Measurements from ENCODE around the gene FSD2. TPM values are rescaled to one million over a fixed set of nuclear protein-coding genes. Genes with fewer than 3 reads are reported as not detected.

Gene FSD2
- total RNA-seq, 1 donor from 2014 or later: not detected

DNA sequence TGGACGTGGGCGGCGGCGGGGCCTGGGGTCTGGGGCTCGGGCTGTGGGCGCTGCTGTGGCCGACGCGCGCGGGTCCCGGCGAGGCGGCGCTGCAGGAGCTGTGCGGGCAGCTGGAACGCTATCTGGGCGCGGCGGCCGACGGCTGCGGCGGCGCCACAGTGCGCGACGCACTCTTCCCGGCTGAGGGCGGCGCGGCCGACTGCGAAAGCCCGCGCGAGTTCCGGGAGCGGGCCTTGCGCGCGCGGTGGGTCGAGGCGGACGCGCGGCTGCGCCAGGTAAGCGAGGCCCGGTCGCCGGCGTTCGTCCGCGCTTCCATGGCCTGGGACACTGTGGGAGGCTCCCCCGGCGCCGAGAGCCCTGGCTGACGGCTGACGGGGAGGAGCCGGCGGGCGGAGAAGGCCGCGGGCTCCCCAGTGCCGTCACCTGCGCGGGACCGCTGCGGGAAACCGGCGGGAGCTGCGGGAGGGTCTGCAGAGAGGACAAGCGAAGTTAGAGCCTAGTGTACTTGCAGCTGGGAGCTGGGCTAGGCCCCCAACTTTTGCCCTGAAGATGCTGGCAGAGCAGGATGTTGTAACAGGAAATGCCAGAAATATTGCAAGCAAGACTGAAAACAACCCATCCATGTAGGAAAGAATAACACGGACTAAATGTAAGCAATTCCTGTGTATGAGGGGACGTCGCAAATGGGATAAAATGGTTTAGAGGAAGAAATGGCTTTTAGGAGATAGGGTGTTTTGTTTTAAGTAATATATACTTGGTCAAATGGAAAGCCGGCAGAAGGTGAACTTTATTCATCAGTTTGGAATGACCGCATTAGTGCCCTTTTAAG, 4.4 kb upstream of the FSD2 start:
- DNase-seq (ENCODE audit: low spot score): peak; percentile 71
- Histone ChIP-seq H3K79me2 (ENCODE audit: low read depth) (peaks cover 12% of the 10 kb centered on the region), H3K4me1 (peaks cover 11% of the 10 kb centered on the region), H3K4me2 (peak overlapping the region; percentile 77), H4K20me1 (ENCODE audit: low read depth) (peaks cover 13% of the 10 kb centered on the region), H3K4me3 (peak overlapping the region; percentile 87), H2AFZ (replicated peaks) (peak overlapping the region; percentile 97), H3K27me3 (peaks cover 17% of the 10 kb centered on the region), H3F3A (ENCODE audit: low read depth) (peaks cover 21% of the 10 kb centered on the region), H3K9me3 (ENCODE audit: low read depth) (no peaks in the 10 kb centered on the region), H3K9ac (peak overlapping the region; percentile 1), H3K36me3 (no peaks in the 10 kb centered on the region), H3K27ac (peak overlapping the region; percentile 70)
- Mint-ChIP-seq H3K27ac (peak overlapping the region; percentile 5), H3K36me3 (peaks cover 10% of the 10 kb centered on the region), H3K4me3 (peak overlapping the region; percentile 91), H3K4me1 (peaks cover 25% of the 10 kb centered on the region), H3K9me3 (no peaks in the 10 kb centered on the region), H3K27me3 (ENCODE audit: insufficient read depth, low read depth) (peaks cover 6% of the 10 kb centered on the region)
- TF ChIP-seq, protein P1, sequence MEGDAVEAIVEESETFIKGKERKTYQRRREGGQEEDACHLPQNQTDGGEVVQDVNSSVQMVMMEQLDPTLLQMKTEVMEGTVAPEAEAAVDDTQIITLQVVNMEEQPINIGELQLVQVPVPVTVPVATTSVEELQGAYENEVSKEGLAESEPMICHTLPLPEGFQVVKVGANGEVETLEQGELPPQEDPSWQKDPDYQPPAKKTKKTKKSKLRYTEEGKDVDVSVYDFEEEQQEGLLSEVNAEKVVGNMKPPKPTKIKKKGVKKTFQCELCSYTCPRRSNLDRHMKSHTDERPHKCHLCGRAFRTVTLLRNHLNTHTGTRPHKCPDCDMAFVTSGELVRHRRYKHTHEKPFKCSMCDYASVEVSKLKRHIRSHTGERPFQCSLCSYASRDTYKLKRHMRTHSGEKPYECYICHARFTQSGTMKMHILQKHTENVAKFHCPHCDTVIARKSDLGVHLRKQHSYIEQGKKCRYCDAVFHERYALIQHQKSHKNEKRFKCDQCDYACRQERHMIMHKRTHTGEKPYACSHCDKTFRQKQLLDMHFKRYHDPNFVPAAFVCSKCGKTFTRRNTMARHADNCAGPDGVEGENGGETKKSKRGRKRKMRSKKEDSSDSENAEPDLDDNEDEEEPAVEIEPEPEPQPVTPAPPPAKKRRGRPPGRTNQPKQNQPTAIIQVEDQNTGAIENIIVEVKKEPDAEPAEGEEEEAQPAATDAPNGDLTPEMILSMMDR (IDR thresholded peaks at IDR 0.05): no peak
- no peak for TF ChIP-seq EZH2phosphoT487 (IDR thresholded peaks at IDR 0.05)

DNA sequence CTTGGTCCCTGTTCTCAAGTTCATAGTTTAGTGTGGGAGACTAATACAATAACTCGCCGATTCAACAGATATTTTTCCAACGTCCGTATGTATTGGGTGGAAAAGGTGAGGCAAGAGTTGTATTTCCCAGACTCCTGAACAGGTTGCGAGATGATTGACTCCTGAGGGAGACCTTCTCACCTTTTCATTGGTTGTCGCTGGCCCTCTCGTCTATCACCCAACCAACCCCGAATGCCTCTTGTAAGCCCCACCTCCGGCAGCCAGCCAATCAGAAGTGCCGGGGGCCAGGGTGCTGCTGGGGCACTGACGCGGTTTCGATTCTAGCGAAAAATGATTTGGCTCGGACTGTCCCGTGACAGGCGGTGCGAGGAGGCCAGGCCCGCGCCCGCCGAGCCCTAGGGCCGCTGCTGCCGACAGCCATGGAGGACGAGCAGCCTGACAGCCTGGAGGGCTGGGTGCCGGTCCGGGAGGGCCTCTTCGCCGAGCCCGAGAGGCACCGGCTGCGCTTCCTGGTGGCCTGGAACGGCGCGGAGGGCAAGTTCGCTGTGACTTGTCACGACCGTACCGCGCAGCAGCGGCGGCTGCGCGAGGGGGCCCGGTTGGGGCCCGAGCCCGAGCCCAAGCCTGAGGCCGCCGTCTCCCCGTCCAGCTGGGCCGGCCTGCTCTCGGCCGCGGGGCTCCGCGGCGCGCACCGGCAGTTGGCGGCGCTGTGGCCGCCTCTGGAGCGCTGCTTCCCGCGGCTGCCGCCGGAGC, 3.6 kb upstream of the FSD2 start, which contains the start of gene WHAMM:
WHAMM (plus strand) TSS at position 321 of the 753 bp plus-strand sequence; CDS start at position 420, 99 bp downstream.
- peaks cover 12% of the 10 kb centered on the region for H3K79me2 ChIP-seq (ENCODE audit: low read depth)
- peak within 1 kb of the TSS; percentile 60 for H3K27ac Mint-ChIP-seq
- peaks cover 23% of the 10 kb centered on the region for H3K27me3 ChIP-seq
- peak within 1 kb of the TSS; percentile 97 for H2AFZ ChIP-seq (replicated peaks)
- no peaks in the 10 kb centered on the region for H3K9me3 ChIP-seq (ENCODE audit: low read depth)
- H3K9me3 Mint-ChIP-seq: no peaks in the 10 kb centered on the region
- TF ChIP-seq EZH2phosphoT487 (IDR thresholded peaks at IDR 0.05) (no peak), EZH2 (IDR thresholded peaks at IDR 0.05) (no peak)
- TF ChIP-seq, protein P1 (IDR thresholded peaks at IDR 0.05): peak; percentile 45
- peak within 1 kb of the TSS; percentile 91 for H3K4me3 Mint-ChIP-seq
- peak within 1 kb of the TSS; percentile 87 for H3K4me3 ChIP-seq
- H3K36me3 ChIP-seq: no peaks in the 10 kb centered on the region
- H3F3A ChIP-seq (ENCODE audit: low read depth): peaks cover 21% of the 10 kb centered on the region
- DNase-seq (ENCODE audit: low spot score): peak; percentile 96
- peaks cover 25% of the 10 kb centered on the region for H3K4me1 Mint-ChIP-seq
- H3K27ac ChIP-seq: peak within 1 kb of the TSS; percentile 70
- peaks cover 8% of the 10 kb centered on the region for H3K36me3 Mint-ChIP-seq
- H3K9ac ChIP-seq: peak within 1 kb of the TSS; percentile 54
- H3K4me2 ChIP-seq: peak within 1 kb of the TSS; percentile 77
- H3K4me1 ChIP-seq: peaks cover 11% of the 10 kb centered on the region
- H4K20me1 ChIP-seq (ENCODE audit: low read depth): peaks cover 13% of the 10 kb centered on the region
- H3K27me3 Mint-ChIP-seq (ENCODE audit: insufficient read depth, low read depth): peaks cover 4% of the 10 kb centered on the region

DNA sequence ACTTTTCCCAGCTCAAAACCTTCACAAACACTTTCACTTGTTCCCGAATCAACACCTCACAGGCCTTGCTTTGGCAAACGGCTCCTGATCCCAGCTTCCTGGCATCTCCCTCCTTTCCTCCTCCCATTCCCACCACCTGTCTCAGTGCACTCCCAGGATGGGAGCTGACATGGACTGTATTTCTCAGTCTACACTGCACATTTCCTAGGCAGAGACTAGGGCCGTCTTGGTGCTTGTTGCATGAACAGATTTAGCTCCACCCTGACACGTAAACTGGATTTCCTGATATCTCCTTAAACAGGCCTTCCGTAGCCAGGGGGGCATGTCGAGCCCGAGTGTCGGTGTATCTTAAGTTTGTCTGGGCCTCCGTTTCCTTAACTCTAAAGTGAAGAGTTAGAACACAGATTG, 2.8 kb upstream of the FSD2 start:
- Histone ChIP-seq H2AFZ (replicated peaks) (peak overlapping the region; percentile 97), H3K4me1 (peaks cover 11% of the 10 kb centered on the region), H3K79me2 (ENCODE audit: low read depth) (peaks cover 12% of the 10 kb centered on the region), H3K9ac (no peak overlapping the region), H4K20me1 (ENCODE audit: low read depth) (peaks cover 13% of the 10 kb centered on the region), H3K4me3 (no peak overlapping the region), H3K27ac (no peak overlapping the region), H3K36me3 (no peaks in the 10 kb centered on the region), H3K27me3 (peaks cover 31% of the 10 kb centered on the region), H3F3A (ENCODE audit: low read depth) (peaks cover 21% of the 10 kb centered on the region), H3K4me2 (no peak overlapping the region), H3K9me3 (ENCODE audit: low read depth) (no peaks in the 10 kb centered on the region)
- H3K27me3 Mint-ChIP-seq (ENCODE audit: insufficient read depth, low read depth): peaks cover 4% of the 10 kb centered on the region
- peaks cover 4% of the 10 kb centered on the region for H3K36me3 Mint-ChIP-seq
- peaks cover 25% of the 10 kb centered on the region for H3K4me1 Mint-ChIP-seq
- DNase-seq (ENCODE audit: low spot score): no peak
- no peak for TF ChIP-seq EZH2phosphoT487 (IDR thresholded peaks at IDR 0.05)
- TF ChIP-seq, protein P1 (IDR thresholded peaks at IDR 0.05): no peak
- TF ChIP-seq EZH2 (IDR thresholded peaks at IDR 0.05): no peak
- H3K27ac Mint-ChIP-seq: no peak overlapping the region
- no peaks in the 10 kb centered on the region for H3K9me3 Mint-ChIP-seq
- H3K4me3 Mint-ChIP-seq: peak overlapping the region; percentile 86
